Measurements from ENCODE around the gene FAM174C. TPM values are rescaled to one million over a fixed set of nuclear protein-coding genes. Genes with fewer than 3 reads are reported as not detected.

The FAM174C gene
- total RNA-seq, 1 experiment from 2014 or later = 77.1 TPM

GRCh38 chr19:1228161-1228957, 47.0 kb upstream of the FAM174C start:
- H3K4me2 ChIP-seq (ENCODE audit: low read length) = peak overlapping the region; percentile 66
- ATAC-seq (no peak), DNase-seq (ENCODE audit: low read depth, low spot score) (no peak)
- H3K9me3 ChIP-seq (ENCODE audit: control insufficient read depth in 1 of 2, insufficient read depth in 1 of 2, low read depth in 1 of 2, low read length in 2 of 2) = no peaks in the 10 kb centered on the region
- peaks cover 0 to 5% of the 10 kb centered on the region in 2 experiments; a peak in 2 of 4 replicates for H3K36me3 ChIP-seq (ENCODE audit: control insufficient read depth in 1 of 2, insufficient read depth in 2 of 2, low read length in 2 of 2)
- no peaks in the 10 kb centered on the region for H4K20me1 ChIP-seq (ENCODE audit: insufficient read depth)
- H3K9ac ChIP-seq (ENCODE audit: low read length) = peak overlapping the region; percentile 47
- ChIA-PET POLR2A (interaction anchor here (0.7 to 1.1 kb wide), 2 partner anchors 8 to 41 kb away, joined by 3 to 4 read pairs; partner anchors contain the start of gene CIRBP), CTCF (interaction anchor here (0.6 to 1.3 kb wide), 4 partner anchors 9 to 115 kb away, joined by 3 to 5 read pairs (median 3); no protein-coding TSS in a partner anchor), RAD21 (ENCODE audit: low non-redundant PET in 1 of 2, low total read pairs in 2 of 2, uncharacterized antibody in 2 of 2, unreplicated experiment in 2 of 2) (no interaction called here)
- no peak overlapping the region for H3K4me3 ChIP-seq (replicated peaks in 1 of 2; ENCODE audit: low read depth in 1 of 2, low read length in 2 of 2)
- no peaks in the 10 kb centered on the region for H3K9me2 ChIP-seq (ENCODE audit: insufficient read depth)
- peaks cover 17 to 40% of the 10 kb centered on the region in 2 experiments for H3K4me1 ChIP-seq (ENCODE audit: control insufficient read depth in 1 of 2, insufficient read depth in 2 of 2, low read length in 2 of 2)
- no peaks in the 10 kb centered on the region for H3K27me3 ChIP-seq (ENCODE audit: insufficient read depth, low read length)
- H2AFZ ChIP-seq (ENCODE audit: low read depth, low read length, poor library complexity, severe bottlenecking) = no peak overlapping the region
- no TSS peak for BruUV-seq (replicated peaks)
- no peaks in the 10 kb centered on the region; the same call in 1 of the 2 replicates for H3K79me2 ChIP-seq (ENCODE audit: insufficient read depth, low read length)
- intact Hi-C loops (cut with micrococcal nuclease) = no loop called here
- peak overlapping the region; percentile 92 for H3K27ac ChIP-seq (ENCODE audit: low read depth, low read length)
- TF ChIP-seq ZFX (IDR thresholded peaks at IDR 0.05) (no peak), JUND (IDR thresholded peaks at IDR 0.05) (no peak), SRF (IDR thresholded peaks at IDR 0.05; ENCODE audit: low read depth) (no peak), TCF7L2 (IDR thresholded peaks at IDR 0.05; ENCODE audit: borderline replicate concordance, extremely low read depth, insufficient read depth, insufficient read length) (no peak), EGR1 (IDR thresholded peaks at IDR 0.05; ENCODE audit: low read depth) (no peak), ZBTB33 (IDR thresholded peaks at IDR 0.05; ENCODE audit: extremely low read depth, insufficient replicate concordance, low read length) (no peak), SP1 (IDR thresholded peaks at IDR 0.05; ENCODE audit: low read depth) (no peak), ELF1 (IDR thresholded peaks at IDR 0.05; ENCODE audit: borderline replicate concordance, low read depth) (no peak), ZNF274 (IDR thresholded peaks at IDR 0.05; ENCODE audit: low read depth, low read length) (no peak), RAD21 (IDR thresholded peaks at IDR 0.05; ENCODE audit: low read depth) (no peak), EZH2phosphoT487 (IDR thresholded peaks at IDR 0.05; ENCODE audit: borderline replicate concordance) (no peak), SIN3A (IDR thresholded peaks at IDR 0.05; ENCODE audit: low read depth) (no peak), POLR2AphosphoS5 (IDR thresholded peaks at IDR 0.05; ENCODE audit: low read depth, low read length) (no peak), EZH2 (IDR thresholded peaks at IDR 0.05) (no peak), CTCF (IDR thresholded peaks at IDR 0.05 in 2 of 3, conservative IDR thresholded peaks at IDR 0.05 in 1 of 3; ENCODE audit: borderline replicate concordance in 1 of 3, insufficient read depth in 1 of 3, low read depth in 2 of 3, low read length in 2 of 3) (no peak), YY1 (IDR thresholded peaks at IDR 0.05; ENCODE audit: extremely low read depth, insufficient replicate concordance, low read depth, low read length) (no peak), FOSL1 (IDR thresholded peaks at IDR 0.05; ENCODE audit: low read depth) (no peak)
- TF ChIP-seq, protein P1, sequence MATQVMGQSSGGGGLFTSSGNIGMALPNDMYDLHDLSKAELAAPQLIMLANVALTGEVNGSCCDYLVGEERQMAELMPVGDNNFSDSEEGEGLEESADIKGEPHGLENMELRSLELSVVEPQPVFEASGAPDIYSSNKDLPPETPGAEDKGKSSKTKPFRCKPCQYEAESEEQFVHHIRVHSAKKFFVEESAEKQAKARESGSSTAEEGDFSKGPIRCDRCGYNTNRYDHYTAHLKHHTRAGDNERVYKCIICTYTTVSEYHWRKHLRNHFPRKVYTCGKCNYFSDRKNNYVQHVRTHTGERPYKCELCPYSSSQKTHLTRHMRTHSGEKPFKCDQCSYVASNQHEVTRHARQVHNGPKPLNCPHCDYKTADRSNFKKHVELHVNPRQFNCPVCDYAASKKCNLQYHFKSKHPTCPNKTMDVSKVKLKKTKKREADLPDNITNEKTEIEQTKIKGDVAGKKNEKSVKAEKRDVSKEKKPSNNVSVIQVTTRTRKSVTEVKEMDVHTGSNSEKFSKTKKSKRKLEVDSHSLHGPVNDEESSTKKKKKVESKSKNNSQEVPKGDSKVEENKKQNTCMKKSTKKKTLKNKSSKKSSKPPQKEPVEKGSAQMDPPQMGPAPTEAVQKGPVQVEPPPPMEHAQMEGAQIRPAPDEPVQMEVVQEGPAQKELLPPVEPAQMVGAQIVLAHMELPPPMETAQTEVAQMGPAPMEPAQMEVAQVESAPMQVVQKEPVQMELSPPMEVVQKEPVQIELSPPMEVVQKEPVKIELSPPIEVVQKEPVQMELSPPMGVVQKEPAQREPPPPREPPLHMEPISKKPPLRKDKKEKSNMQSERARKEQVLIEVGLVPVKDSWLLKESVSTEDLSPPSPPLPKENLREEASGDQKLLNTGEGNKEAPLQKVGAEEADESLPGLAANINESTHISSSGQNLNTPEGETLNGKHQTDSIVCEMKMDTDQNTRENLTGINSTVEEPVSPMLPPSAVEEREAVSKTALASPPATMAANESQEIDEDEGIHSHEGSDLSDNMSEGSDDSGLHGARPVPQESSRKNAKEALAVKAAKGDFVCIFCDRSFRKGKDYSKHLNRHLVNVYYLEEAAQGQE (IDR thresholded peaks at IDR 0.05; ENCODE audit: low read depth) = no peak
- TF ChIP-seq, protein P2, sequence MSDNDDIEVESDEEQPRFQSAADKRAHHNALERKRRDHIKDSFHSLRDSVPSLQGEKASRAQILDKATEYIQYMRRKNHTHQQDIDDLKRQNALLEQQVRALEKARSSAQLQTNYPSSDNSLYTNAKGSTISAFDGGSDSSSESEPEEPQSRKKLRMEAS (IDR thresholded peaks at IDR 0.05) = no peak
